ENCODE data around the gene MORF4L1.
"Not testable (repeated sequence)": the region's sequence is repeated elsewhere in the genome, so short reads cannot be mapped to it uniquely, and the experiment has no call there.

MORF4L1 gene

GRCh38 chr15:78927077-78927790 is 54.5 kb downstream of the MORF4L1 start:
- peak; percentile 80 for DNase-seq

GRCh38 chr15:78928176-78928575 is 55.5 kb downstream of the MORF4L1 start:
- not testable (repeated sequence) for DNase-seq

GRCh38 chr15:78928616-78929093 is 56.0 kb downstream of the MORF4L1 start:
- no peak for DNase-seq

- no peak for DNase-seq
These were observed 57.0 kb downstream of the MORF4L1 start for GRCh38 chr15:78929536-78930264.

DNA sequence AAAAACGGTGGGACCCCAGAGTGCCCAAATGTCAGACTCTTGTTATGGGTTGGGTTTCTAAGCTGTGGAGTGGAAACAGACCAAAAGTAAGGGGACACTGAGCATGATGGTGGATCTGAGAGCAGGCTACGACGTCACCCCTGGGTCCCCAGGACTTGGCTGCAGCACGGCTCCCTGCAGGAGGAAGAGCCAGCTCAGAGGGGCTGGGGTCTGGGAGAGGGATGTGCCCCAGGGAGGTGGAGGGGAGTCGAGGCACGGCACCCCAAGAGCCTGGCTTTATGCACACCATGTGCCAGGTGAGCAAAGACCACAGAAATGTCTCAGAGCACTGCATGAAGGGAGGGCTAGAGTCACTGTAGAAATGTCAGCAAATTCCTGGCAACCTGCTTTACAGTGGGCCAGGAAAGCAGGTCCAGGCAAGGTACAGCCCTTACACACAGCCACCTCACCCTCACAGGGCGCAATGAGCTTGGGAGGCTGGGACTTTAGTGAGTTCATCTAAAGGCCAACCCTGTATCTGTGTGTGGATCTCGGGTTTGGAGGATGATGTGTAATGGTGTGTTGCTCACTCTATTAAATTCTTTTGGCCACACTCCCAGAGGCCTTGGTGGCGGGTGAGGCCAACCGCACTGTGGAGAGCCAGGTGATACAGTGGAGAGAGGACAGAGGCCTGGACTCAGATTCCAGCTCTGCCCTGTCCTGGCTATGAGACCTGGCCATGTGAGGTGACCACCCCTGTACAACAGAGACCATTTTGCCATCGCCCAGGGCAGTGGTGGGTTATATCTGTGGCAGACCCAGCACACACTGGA is 58.1 kb downstream of the MORF4L1 start:
- no peak for DNase-seq

GRCh38 chr15:78931439-78932257 is 59.0 kb downstream of the MORF4L1 start:
- DNase-seq = no peak

GRCh38 chr15:78932258-78932808 is 59.6 kb downstream of the MORF4L1 start:
- DNase-seq = no peak

GRCh38 chr15:78933187-78933822 is 60.6 kb downstream of the MORF4L1 start:
- DNase-seq = no peak

DNA sequence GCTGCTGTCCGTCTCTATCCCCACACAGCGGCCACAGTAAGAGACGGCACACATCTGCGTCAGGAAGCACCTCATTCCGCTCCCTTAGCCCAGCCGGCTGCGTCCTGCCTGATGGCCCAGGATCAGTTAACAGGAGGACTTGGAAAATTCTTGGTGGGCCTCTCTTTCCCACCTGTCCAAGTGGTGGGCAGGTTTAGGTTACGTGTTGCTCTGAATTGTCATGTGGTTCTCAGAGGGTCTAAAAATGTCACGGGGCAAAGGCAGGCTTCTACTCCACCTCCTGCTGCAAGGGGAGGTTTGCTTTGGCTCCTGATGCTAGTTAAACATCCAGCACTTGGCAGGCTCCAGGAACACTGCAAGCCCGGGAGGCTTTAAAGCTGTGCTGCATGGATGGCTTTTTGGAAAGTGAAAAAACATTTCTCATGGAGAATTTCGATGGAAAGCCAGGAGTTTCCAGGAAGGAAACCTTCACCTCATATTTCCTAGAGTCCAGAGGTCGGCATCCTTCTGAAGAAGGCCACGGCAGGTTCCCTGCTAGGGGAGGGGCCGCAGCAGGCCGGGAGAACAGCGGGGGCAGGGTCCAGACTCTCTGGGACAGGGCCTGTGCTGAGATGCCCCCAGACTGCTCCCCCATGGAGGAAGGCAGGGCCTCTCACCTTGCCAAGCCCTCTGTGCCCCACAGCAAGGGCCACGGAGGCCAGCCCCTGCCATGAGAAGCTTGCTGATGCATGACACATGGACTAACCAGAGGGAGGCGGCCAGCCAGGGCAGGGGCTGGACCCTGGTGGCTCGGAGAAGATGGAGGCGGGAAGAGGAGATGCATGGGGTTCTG is 61.3 kb downstream of the MORF4L1 start:
- no peak for DNase-seq

- DNase-seq = no peak
These were observed 61.9 kb downstream of the MORF4L1 start for GRCh38 chr15:78934655-78935023.

- DNase-seq = peak; percentile 81
These were observed 64.5 kb downstream of the MORF4L1 start for GRCh38 chr15:78937132-78937739.

DNA sequence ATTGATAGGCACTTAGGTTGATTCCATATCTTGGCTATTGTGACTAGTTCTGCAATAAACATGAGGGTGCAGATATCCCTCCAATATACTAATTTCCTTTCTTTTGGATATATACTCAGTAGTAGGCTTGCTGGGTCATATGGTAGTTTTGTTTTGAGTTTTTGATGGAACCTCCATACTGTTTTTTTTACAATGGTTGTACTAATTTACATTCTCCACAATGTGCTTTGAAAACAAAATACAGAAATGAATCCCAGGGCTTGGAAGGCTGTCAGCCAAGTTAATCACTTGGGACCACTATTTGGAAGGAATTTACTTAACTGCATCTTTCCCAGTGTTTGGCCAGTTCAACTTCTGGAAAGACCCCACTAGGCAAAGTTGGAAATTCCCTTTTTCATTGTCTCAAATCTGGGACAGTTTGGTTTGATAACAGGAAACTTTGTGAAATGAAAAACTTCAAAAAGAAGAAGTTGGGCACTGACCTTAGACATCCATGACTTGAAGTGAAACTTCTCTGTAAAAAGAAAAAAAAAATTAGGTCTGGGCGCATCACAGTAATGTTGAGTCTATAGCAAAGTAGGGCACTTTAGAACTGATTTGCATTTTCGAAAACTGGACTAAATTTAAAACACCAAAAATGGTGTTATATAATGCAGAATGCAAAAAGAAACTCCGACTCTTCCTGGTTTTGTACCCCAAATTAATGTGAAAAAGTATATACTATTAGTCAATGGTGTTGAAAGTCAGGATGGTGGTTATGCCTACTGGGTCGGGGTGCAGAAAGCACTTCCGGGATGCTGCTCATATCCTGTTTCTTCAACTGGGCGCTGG is 66.2 kb downstream of the MORF4L1 start:
- DNase-seq = peak; percentile 96

DNA sequence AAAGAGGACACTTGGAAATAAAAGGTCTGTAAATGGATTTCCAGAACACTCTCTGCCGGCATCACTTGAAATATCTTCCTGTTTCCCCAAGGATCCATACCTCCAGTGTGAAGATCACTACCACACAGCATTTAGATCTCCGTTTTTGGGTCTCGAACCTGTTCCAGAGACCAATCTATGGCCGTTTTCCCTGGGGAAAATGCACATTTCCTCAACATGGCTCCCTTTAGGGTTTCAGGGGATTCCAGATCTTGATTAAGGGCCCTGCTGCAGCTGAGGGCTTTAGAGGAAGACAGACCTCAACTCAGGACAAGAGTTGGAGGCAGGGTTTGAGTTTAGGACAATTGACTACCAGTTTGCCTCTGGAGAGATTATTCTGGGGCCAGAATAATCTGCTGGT is 70.1 kb downstream of the MORF4L1 start:
- no peak for DNase-seq

DNA sequence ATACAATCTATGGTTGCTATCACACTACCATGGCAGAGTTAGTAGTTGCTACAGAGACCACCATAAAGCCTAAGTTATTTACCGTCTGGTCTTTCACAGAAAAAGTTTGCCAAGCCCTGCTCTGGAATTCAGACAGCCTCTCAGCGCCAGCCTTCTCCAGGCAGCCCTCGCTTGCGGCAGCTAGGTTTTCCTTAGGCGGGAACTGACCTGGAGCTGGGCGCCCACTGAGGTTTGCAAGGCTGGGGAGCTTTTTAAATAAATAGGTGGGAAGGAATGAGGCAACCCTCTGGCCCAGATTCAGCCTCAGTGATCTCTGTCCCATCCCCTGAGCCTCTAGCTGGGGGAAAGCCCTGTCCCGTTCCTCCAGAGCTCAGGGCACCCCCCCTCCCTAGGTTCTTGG is 71.0 kb downstream of the MORF4L1 start:
- DNase-seq = no peak

DNA sequence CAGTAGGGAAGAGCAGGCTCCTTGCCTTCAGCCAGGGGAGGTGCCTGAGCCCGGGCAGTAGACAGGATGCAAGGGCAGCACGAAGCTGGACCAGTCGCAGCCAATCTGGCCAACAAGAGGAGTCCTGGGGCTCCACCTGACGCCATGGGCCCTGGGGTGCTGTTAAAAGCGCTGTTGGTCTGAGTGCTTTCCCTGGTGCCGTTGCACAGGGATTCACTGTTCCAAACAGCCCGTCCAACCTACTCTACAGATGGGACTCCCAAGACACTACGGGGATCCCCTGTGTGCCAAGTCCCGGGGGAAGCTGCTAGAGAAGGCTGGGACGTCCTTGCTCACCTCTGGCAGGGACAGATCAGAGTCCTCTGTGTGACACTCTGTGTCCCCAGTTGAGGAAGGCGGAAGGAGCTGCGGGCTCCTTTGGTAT is 71.5 kb downstream of the MORF4L1 start:
- DNase-seq = peak; percentile 10

DNA sequence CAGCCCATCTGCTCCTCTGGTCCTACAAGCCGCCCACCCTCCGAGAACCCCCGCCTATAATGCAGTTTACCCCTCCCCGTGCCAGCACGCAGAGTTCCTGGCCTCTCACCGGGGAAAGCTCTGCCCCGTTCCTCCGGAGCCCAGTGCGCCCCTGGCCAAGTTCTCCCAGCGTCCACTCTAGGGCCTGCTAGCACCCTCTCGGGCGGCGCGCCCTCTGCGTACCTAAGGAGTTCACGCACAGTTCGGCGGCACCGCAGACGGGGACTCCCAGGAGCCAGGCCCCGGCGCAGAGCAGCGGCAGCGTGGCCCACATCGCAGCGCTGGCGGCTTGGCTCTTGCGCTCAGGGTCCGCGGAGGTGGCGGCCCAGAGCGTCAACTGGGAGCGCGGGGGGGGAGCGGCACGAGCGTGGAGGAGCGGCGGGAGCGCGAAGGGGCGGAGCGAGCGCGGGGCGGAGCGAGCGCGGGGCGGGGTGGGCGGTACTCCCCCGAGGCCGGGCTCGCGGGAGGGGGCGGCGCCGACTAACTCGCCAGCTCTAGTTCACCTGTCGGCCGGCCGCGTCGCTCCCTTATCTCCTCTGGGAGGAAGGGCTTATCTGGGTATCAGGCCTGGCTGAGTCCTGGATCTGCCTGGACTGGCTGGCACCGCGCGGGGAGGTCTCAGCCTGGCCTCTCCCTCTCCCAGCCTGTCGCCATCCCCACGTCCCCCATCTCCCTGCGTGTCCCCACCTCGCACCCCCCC is 72.1 kb downstream of the MORF4L1 start, which contains the start of gene CTSH:
Gene CTSH, minus strand, starts transcription at position 378 of the 739 bp plus-strand sequence. Its CDS starts 65 bp downstream, at position 313.
- DNase-seq = peak; percentile 77

DNA sequence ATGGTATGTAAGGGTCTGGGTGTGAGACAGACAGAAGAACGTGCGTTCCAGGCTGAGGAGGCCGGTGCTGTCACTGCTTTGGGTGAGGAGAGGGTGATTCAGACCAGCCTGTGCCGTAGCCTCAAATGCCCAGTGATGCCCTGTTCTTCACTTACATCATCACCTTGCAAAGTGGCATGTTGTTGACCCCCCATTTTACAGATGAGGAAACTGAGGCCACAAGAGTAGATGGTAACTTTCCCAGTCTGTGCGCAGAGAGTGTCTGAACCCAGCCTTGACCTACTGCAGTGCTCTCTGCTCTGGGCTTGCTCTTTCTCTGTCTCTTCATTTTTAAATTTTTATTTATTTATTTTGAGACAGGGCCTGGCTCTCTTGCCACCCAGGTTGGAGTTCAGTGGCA is 73.8 kb downstream of the MORF4L1 start:
- no peak for DNase-seq

DNA sequence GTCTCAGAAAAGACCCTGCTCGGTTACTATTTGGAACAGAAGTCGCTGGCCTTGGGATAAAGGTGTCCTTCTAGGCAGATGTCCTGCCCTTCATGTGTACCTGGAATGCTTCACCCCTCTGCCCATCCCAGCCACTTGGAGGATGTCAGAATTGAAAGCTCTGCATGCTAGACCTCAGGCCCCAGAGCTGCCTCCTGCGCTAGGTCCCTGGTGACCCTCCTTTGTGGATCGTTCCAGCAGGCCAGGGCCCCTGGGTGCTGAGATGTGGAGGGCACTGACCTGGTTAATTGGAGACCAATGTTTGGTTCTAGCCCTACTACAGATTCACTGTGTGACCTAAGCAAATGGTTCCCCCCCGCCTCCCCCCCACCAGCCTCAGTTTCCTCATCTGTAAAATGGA is 74.8 kb downstream of the MORF4L1 start:
- DNase-seq = no peak

Measured in inflammatory macrophage treated with lipopolysaccharide for 4 hours (primary cell).